HG02610 (cell line): ENCODE results near the gene CD46.
"Not testable (repeated sequence)": the region's sequence is repeated elsewhere in the genome, so short reads cannot be mapped to it uniquely, and the experiment has no call there.

ENCODE experiments used
- ATAC-seq: cut with Tn5 transposase; IDR thresholded peaks from one replicate; pipeline ENCODE4 v1.9.1; 2021; ENCODE audit warnings: mild to moderate bottlenecking, moderate library complexity; ENCODE audit not compliant: unreplicated experiment

Gene CD46

GRCh38 chr1:207751790-207752455 lies at the start of gene CD46:
CD46 (plus strand) TSS chr1:207752054; CDS start chr1:207752213, 159 bp downstream.
- peak; percentile 97 for ATAC-seq

DNA sequence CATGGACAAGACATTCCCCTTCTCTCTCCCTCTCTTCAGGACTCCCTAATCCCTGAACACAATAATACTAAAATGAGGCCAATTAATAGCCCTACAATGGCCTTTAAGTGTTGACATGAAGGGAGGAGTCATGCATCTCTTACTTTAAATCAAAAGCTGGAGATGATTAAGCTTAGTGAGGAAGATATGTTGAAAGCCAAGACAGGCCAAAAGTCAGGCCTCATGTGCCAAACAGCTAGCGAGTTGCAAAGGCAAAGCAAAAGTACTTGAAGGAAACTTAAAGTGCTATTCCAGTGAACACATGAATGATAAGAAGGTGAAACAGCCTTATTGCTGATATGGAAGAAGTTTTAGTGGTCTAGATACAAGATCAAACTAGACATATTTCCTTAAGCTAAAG lies 49.5 kb upstream of the CD46 start:
- no peak for ATAC-seq

DNA sequence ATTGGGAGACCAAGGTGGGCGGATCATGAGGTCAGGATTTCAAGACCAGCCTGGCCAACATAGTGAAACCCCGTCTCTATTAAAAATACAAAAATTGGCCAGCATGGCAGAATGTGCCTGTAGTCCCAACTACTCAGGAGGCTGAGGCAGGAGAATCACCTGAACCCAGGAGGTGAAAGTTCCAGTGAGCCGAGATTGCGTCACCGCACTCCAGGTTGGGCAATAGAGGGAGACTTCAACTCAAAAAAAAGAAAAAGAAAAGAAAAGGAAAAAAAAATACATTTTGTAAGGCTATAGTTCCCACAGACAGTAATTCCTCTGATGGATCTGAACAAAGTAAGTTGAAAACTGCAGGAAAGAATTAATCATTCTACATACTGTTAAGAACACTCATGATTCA lies 48.1 kb upstream of the CD46 start:
- ATAC-seq: no peak

- ATAC-seq: not testable (repeated sequence)
Observed at GRCh38 chr1:207708004-207708403, 43.9 kb upstream of the CD46 start.

DNA sequence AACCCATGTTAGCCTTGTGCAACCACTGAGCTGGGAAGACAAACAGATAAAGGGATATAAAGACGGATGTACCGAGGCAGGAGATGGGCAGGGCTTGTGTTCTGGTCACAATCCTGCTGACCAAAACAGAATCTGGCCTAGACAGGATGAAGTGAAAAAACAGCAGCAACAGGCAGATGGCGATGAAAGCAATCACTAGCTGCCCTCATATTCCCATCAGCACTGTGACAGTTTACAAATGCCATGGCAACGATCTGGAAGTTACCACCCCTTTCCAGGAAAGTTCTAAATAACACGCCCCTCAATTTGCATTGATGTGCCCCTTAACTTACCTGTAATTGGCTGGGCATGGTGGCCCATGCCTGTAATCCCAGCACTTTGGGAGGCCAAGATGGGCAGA lies 40.6 kb upstream of the CD46 start:
- no peak for ATAC-seq

GRCh38 chr1:207712701-207713100 lies 39.2 kb upstream of the CD46 start:
- not testable (repeated sequence) for ATAC-seq

DNA sequence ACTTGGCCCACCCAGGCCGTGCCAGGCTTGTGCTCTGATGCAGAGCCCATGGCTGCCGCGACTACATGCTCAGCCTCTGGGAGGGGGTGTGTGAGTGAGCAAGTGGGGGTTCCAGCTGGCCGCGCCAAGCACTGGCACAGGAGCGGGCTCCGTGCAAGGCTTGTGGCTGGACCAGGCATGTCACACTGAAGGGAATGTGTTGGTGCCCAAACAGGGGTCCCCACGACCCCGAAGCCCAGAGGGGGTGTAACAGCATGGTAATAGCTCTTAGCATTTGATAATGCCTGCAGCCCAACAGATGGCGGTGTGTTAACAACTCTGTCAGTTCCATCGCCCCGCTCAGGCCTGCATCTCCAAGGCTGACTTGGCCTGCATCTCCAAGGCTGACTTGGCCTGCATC lies 38.3 kb upstream of the CD46 start:
- ATAC-seq: no peak

GRCh38 chr1:207719234-207719633 lies 32.6 kb upstream of the CD46 start:
- ATAC-seq: no peak

DNA sequence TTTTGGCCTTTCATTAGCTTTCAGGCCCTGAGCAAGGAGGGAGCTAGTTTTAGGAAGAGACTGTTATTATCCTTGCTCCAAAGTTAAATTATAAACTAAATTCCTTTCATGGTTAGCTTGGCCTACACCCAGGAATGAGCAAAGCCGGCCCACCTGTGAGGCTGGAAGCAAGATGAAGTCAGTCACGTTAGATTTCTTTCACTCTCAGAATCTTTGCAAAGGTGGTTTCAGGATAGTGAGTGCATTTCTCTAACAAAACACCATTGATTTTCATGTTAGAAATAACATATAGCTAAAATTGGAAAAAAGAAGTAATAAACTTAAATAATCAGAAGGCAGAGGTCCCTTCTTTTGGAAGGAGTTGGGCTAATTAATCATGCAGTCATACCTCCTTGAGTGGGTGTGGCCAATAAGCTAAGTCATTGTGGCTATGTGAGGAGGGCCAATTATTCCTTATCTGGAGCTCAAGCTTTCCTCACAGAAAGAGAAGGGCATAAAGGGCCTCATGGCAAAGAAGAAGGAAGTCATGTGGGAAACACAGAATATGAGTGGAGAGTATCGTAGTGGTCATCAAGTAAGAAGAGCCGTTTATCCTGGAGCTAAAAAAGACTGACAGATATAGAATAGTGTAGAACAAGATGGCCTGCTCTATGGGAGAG lies 23.5 kb upstream of the CD46 start:
- not testable (repeated sequence) for ATAC-seq

DNA sequence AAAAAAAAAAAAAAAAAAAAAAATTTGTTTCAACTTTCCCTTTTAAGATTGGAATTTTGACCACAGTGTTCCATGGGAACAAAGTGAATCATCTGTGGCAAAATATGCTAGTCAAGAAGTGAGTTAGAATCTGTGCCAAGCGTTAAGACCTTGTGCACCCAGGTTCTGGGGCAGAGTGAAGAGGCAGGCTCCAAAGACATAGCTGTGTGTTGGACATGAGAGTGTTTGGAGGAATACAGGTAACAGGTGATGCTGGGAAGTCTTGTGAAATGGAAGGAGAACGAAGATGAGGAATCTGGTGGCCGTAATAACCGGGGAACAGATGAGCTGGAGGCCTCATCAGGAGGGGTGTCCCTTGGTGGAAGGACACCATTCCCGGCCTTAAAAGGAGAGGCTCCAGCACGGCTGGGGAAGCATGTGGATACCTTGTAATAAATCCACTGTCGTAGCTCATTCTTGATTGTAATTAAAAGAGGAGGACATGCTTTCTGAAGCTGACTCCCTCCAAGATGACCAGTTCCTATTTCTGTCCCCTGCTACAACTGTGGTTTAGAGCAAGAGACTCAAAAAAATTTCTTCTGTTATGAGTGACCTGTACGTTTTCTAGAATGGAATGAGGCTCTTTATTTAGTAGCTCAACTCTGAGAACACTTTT lies 14.2 kb upstream of the CD46 start:
- ATAC-seq: not testable (repeated sequence)

DNA sequence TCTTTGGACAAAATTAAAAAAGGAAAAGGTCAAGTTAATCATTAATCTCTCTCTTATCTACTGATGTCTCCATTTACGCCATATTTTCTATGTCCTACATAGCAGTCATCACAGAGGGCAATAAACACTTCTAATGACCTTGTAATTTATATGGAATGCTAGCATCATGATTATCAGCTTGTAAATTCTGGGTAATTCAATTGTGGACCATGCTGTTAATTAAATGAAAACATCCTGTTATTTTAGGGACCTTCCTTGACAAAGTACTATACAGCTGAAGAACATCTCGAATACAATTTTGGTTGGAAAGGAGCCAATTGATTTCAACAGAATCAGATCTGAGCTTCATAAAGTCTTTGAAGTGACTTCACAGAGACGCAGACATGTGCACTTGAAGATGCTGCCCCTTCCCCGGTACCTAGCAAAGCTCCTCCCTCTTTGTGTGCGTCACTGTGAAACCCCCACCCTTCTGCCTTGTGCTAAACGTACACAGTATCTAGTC lies 13.6 kb upstream of the CD46 start:
- ATAC-seq: not testable (repeated sequence)

- ATAC-seq: no peak
Observed at GRCh38 chr1:207740207-207740606, 11.6 kb upstream of the CD46 start.

GRCh38 chr1:207742850-207743555 lies 8.9 kb upstream of the CD46 start:
- no peak for ATAC-seq

- no peak for ATAC-seq
Observed at GRCh38 chr1:207744000-207744534, 7.8 kb upstream of the CD46 start.

DNA sequence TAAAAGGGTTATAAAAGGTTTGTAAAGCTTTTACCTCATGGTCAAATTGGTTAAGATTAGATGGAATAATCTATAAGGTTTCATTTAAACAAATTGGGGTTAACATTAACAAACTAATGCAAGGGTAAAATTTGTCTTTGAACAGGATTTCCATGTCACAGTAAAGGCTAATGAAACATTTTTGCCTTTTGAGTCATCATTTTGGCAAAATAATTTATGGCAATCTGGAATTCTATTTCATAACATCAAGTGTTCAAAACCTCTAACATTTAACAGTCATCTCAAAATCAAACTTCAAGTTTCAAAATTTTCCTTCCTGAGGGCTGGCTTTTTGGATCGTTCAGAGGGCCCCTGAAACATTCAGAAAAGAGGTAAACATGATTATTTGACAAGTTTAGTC lies 6.6 kb upstream of the CD46 start:
- no peak for ATAC-seq

DNA sequence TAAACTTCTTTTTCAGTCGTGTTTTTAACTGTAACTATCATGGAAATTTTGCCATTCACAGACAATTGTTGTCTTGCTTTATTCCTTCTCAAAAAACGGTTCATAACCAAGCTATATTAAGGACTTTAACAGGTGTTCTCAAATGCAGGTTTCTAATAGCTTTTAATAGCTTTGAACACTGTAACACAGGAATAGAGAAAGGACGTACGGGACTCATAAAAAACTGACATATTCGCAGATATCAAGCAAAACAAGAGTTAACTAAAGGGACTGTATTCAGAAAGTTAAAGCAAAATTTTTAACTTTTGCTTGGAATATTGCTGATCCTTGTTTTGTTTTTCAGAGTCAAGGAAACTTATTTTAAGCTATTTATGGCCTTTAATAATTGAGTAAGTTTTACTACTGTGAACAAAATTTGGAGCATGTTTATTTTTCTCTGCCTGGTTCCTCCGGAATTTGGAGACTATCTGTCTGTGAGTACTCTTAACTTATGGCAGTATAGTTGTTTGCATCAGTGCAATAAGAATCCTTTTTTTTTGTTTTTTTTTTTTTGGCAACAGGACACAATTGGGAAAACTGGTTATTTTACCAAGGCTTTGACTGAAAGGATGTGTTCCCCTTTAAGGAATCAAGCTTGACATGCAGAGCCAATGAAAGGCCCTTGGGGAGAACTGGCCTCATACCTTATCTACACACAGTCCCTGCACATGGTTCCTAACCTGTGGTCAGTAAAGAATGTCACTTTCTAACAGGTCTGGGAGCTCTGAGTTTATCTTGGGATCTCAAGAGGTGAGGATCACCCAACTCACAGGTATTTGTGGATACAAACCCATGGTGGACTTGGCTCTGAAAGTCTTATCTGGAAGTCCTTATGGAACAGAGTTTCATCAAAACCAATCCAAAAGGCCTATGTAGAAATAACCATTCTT lies 5.8 kb upstream of the CD46 start:
- ATAC-seq: no peak

GRCh38 chr1:207747627-207748492 lies 4.0 kb upstream of the CD46 start:
- no peak for ATAC-seq

DNA sequence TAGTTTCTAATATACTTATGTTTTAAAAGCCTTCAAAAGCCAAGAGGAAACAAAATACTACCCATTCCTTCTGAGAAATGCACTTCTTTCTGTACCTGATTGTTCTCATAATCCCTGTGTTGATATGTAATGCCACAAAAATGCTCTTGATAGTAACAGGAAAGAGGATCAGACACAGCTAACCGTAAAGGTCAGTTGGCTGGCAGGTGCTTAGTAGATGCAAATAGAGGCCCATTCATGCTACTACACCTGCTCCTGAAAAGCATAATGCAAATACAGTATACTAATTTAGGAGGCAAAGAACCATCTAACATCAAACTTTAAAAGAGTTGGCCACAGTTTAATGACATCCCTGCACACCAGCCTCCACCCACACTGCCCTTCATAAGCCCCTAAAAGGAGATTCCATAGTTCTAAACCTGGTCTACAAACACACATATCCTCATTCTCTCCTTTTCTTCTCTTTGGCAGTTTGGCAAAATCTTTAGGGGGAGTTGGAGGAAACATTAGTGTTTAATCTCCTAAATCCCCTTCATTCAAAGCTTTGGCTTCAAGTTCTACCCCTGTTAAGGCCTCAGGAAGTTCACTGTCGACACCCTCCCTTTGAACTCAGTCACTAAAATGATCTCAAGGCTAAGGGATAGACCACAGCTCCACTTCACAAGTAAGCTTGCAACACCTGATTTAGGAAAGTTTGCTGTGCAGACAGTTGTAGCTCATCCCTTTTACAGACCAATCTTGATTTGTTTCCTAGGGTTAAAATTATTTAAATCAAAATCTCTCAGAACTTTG lies 2.9 kb upstream of the CD46 start:
- ATAC-seq: no peak
